ENCODE measurements around the gene RAB8B. TPM values are rescaled to one million over a fixed set of nuclear protein-coding genes. Genes with fewer than 3 reads are reported as not detected.

Gene RAB8B
- total and polyA plus RNA-seq, 10 of the 15 experiments (the other 5 are each of a cell fraction or from before 2014, with no cell fraction given): 17.8 to 104 (median 65.1) TPM

DNA sequence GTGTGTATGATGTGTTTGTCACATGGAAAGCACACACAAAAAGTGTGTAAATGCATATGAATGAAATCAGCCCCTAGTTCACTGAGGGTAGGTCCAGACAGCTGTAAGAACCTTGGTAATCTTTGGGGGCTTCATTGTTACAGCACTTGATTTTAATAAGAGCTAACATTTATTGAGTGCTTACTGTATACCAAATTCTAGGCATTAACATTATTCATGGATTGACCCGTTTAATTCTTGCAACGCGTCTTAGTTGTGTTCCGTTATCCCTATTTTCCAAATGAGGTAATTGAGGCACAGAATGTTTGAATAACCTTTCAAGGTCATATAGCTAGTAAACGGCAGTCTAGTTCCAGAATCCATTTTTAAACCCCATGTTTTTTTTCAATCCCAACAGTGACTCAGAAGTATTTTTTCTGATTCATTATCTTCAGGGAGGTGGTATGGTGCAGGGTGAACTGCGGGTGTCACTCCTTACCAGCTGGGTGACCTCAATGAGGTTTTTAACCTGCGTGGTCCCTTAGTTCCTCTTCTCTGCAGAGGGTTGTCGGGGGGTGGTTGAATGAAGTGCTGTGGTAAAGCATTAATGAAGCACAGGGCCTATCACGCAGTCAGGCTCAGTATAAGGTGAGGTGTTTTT, 14.2 kb downstream of the RAB8B start (continued):
- TF ChIP-seq, protein P1, sequence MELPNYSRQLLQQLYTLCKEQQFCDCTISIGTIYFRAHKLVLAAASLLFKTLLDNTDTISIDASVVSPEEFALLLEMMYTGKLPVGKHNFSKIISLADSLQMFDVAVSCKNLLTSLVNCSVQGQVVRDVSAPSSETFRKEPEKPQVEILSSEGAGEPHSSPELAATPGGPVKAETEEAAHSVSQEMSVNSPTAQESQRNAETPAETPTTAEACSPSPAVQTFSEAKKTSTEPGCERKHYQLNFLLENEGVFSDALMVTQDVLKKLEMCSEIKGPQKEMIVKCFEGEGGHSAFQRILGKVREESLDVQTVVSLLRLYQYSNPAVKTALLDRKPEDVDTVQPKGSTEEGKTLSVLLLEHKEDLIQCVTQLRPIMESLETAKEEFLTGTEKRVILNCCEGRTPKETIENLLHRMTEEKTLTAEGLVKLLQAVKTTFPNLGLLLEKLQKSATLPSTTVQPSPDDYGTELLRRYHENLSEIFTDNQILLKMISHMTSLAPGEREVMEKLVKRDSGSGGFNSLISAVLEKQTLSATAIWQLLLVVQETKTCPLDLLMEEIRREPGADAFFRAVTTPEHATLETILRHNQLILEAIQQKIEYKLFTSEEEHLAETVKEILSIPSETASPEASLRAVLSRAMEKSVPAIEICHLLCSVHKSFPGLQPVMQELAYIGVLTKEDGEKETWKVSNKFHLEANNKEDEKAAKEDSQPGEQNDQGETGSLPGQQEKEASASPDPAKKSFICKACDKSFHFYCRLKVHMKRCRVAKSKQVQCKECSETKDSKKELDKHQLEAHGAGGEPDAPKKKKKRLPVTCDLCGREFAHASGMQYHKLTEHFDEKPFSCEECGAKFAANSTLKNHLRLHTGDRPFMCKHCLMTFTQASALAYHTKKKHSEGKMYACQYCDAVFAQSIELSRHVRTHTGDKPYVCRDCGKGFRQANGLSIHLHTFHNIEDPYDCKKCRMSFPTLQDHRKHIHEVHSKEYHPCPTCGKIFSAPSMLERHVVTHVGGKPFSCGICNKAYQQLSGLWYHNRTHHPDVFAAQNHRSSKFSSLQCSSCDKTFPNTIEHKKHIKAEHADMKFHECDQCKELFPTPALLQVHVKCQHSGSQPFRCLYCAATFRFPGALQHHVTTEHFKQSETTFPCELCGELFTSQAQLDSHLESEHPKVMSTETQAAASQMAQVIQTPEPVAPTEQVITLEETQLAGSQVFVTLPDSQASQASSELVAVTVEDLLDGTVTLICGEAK (IDR thresholded peaks at IDR 0.05; ENCODE audit: borderline replicate concordance): no peak
- TF ChIP-seq CREM (IDR thresholded peaks at IDR 0.05; ENCODE audit: low read depth) (no peak), LARP7 (IDR thresholded peaks at IDR 0.05) (no peak), RFX5 (IDR thresholded peaks at IDR 0.05; ENCODE audit: low read depth, low read length) (no peak), SMC3 (IDR thresholded peaks at IDR 0.05; ENCODE audit: borderline replicate concordance, low read length) (no peak), PAX8 (IDR thresholded peaks at IDR 0.05) (no peak), RCOR1 (conservative IDR thresholded peaks at IDR 0.05; ENCODE audit: low read depth, low read length) (no peak), KDM1A (IDR thresholded peaks at IDR 0.05; ENCODE audit: borderline replicate concordance) (no peak), BCLAF1 (IDR thresholded peaks at IDR 0.05) (no peak), MEF2B (IDR thresholded peaks at IDR 0.05; ENCODE audit: partially characterized antibody, poor library complexity, severe bottlenecking) (no peak), ATF7 (IDR thresholded peaks at IDR 0.05; ENCODE audit: low read depth) (0 out of 2 replicates have a peak, but pooled peaks have one; percentile 24), RB1 (IDR thresholded peaks at IDR 0.05; ENCODE audit: borderline replicate concordance) (no peak), NR2C1 (IDR thresholded peaks at IDR 0.05) (no peak), BMI1 (IDR thresholded peaks at IDR 0.05; ENCODE audit: borderline replicate concordance) (no peak), SIX5 (IDR thresholded peaks at IDR 0.05; ENCODE audit: low read depth, low read length, severe bottlenecking) (no peak), GATAD2B (conservative IDR thresholded peaks at IDR 0.05; ENCODE audit: low read depth) (no peak), HCFC1 (IDR thresholded peaks at IDR 0.05; ENCODE audit: low read length) (no peak), NFIC (IDR thresholded peaks at IDR 0.05; ENCODE audit: low read depth, low read length) (no peak), RELA (IDR thresholded peaks at IDR 0.05; ENCODE audit: borderline replicate concordance, partially characterized antibody) (no peak), SUPT20H (IDR thresholded peaks at IDR 0.05; ENCODE audit: borderline replicate concordance, control insufficient read depth, low read depth, low read length) (no peak), RAD51 (IDR thresholded peaks at IDR 0.05) (no peak), HDAC6 (IDR thresholded peaks at IDR 0.05; ENCODE audit: unreplicated experiment) (no peak)
- TF ChIP-seq, protein P2, sequence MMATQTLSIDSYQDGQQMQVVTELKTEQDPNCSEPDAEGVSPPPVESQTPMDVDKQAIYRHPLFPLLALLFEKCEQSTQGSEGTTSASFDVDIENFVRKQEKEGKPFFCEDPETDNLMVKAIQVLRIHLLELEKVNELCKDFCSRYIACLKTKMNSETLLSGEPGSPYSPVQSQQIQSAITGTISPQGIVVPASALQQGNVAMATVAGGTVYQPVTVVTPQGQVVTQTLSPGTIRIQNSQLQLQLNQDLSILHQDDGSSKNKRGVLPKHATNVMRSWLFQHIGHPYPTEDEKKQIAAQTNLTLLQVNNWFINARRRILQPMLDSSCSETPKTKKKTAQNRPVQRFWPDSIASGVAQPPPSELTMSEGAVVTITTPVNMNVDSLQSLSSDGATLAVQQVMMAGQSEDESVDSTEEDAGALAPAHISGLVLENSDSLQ (IDR thresholded peaks at IDR 0.05): 0 out of 2 replicates have a peak, but pooled peaks have one; percentile 49
- TF ChIP-seq, protein P3, sequence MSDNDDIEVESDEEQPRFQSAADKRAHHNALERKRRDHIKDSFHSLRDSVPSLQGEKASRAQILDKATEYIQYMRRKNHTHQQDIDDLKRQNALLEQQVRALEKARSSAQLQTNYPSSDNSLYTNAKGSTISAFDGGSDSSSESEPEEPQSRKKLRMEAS (IDR thresholded peaks at IDR 0.05; ENCODE audit: low read depth, low read length): no peak

Measured in GM12878 (cell line).